HEK293 (cell line): ENCODE data around the gene TLR9.

Source experiments
- MYNN ChIP-seq: fragments of 450-650 bp; formaldehyde crosslinking; IDR thresholded peaks from 2 replicates; pipeline ENCODE4 v1.5.1; 2016; ENCODE audit warnings: missing biosample characterization, missing genetic modification characterization, borderline replicate concordance
- PATZ1 ChIP-seq: fragments of 450-650 bp; formaldehyde crosslinking; IDR thresholded peaks from 2 replicates; pipeline ENCODE4 v1.5.1; 2016; ENCODE audit warnings: missing biosample characterization, missing genetic modification characterization
- SETDB1 ChIP-seq: IDR thresholded peaks from one replicate; pipeline ENCODE4 v1.6.1; 2017; ENCODE audit warnings: mild to moderate bottlenecking, low read length, moderate library complexity, mixed read lengths; ENCODE audit not compliant: insufficient read length
- SP2 ChIP-seq: fragments of 450-650 bp; formaldehyde crosslinking; IDR thresholded peaks from 2 replicates; pipeline ENCODE4 v1.5.1; 2016; ENCODE audit warnings: missing biosample characterization, missing genetic modification characterization
- YY1 ChIP-seq: fragments of 450-650 bp; formaldehyde crosslinking; IDR thresholded peaks from 2 replicates; pipeline ENCODE4 v1.5.1; 2018; ENCODE audit warnings: missing biosample characterization, missing genetic modification characterization
- ZBTB1 ChIP-seq: fragments of 450-650 bp; formaldehyde crosslinking; IDR thresholded peaks from 2 replicates; pipeline ENCODE4 v1.5.1; 2016; ENCODE audit warnings: missing biosample characterization, missing genetic modification characterization
- ZFP3 ChIP-seq: fragments of 450-650 bp; formaldehyde crosslinking; IDR thresholded peaks from 2 replicates; pipeline ENCODE4 v1.5.1; 2016; ENCODE audit warnings: low read depth, missing biosample characterization, missing genetic modification characterization
- ZNF10 ChIP-seq: fragments of 450-650 bp; formaldehyde crosslinking; IDR thresholded peaks from 2 replicates; pipeline ENCODE4 v1.5.1; 2017; ENCODE audit warnings: missing biosample characterization, missing genetic modification characterization
- ZNF416 ChIP-seq: fragments of 450-650 bp; formaldehyde crosslinking; IDR thresholded peaks from 2 replicates; pipeline ENCODE4 v1.5.1; 2016; ENCODE audit warnings: missing biosample characterization, missing genetic modification characterization
- ZNF501 ChIP-seq: fragments of 450-650 bp; formaldehyde crosslinking; IDR thresholded peaks from 2 replicates; pipeline ENCODE4 v1.5.1; 2016; ENCODE audit warnings: missing biosample characterization, missing genetic modification characterization
- ZNF660 ChIP-seq: fragments of 450-650 bp; IDR thresholded peaks from 2 replicates; pipeline ENCODE4 v1.5.1; 2018; ENCODE audit warnings: missing biosample characterization, mild to moderate bottlenecking, missing genetic modification characterization
- TF ChIP-seq, protein P1 (sequence below): fragments of 450-650 bp; formaldehyde crosslinking; IDR thresholded peaks from 2 replicates; pipeline ENCODE4 v1.5.1; 2016; ENCODE audit warnings: missing biosample characterization, missing genetic modification characterization

- TF ChIP-seq MYNN (tag by site-specific recombination) = no peak
- TF ChIP-seq YY1 (tag by site-specific recombination) = no peak
- no peak for TF ChIP-seq ZFP3
- TF ChIP-seq ZNF501 (tag by site-specific recombination) = no peak
- TF ChIP-seq, protein P1, sequence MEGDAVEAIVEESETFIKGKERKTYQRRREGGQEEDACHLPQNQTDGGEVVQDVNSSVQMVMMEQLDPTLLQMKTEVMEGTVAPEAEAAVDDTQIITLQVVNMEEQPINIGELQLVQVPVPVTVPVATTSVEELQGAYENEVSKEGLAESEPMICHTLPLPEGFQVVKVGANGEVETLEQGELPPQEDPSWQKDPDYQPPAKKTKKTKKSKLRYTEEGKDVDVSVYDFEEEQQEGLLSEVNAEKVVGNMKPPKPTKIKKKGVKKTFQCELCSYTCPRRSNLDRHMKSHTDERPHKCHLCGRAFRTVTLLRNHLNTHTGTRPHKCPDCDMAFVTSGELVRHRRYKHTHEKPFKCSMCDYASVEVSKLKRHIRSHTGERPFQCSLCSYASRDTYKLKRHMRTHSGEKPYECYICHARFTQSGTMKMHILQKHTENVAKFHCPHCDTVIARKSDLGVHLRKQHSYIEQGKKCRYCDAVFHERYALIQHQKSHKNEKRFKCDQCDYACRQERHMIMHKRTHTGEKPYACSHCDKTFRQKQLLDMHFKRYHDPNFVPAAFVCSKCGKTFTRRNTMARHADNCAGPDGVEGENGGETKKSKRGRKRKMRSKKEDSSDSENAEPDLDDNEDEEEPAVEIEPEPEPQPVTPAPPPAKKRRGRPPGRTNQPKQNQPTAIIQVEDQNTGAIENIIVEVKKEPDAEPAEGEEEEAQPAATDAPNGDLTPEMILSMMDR (tag by site-specific recombination) = peak; percentile 6; the same call in 1 of the 2 replicates
- TF ChIP-seq SP2 (tag by site-specific recombination) = peak; percentile 47
- TF ChIP-seq ZBTB1 = no peak
- no peak for TF ChIP-seq ZNF416 (tag by site-specific recombination)
- no peak for TF ChIP-seq ZNF10 (tag by site-specific recombination)
- TF ChIP-seq PATZ1 (tag by site-specific recombination) = no peak
- no peak for TF ChIP-seq ZNF660 (tag by site-specific recombination)
- no peak for TF ChIP-seq SETDB1
Observed at GRCh38 chr3:52237657-52238172, 12.3 kb upstream of the TLR9 start.
